RWPE2 (cell line): ENCODE measurements around the gene CACNA1E.

Experiments
- ATAC-seq: fragments of 200-7000 bp; cut with Tn5 transposase; 3 replicates; pipeline ENCODE4 v1.9.1; 2021; ENCODE audit warnings: low read depth
- DNase-seq: peaks from one replicate; pipeline ENCODE4 v3.0.0-alpha.2; 2020; ENCODE audit warnings: low spot score
- H3K27ac ChIP-seq: fragments of 450-650 bp; 2 replicates; pipeline ENCODE4 v1.5.1; 2017; ENCODE audit warnings: mild to moderate bottlenecking; ENCODE audit not compliant: poor library complexity, severe bottlenecking
- H3K27me3 ChIP-seq: fragments of 250-450 bp; sonication (Bioruptor Pico); 2 replicates; pipeline ENCODE4 v1.5.1; 2021; ENCODE audit warnings: mild to moderate bottlenecking, moderate library complexity; ENCODE audit not compliant: insufficient read depth, poor library complexity, severe bottlenecking
- H3K36me3 ChIP-seq: fragments of 250-450 bp; sonication (Bioruptor Pico); 2 replicates; pipeline ENCODE4 v1.5.1; 2020; ENCODE audit warnings: low read depth, mild to moderate bottlenecking, moderate library complexity
- H3K4me1 ChIP-seq: fragments of 250-450 bp; sonication (Bioruptor Pico); 2 replicates; pipeline ENCODE4 v1.5.1; 2021; ENCODE audit warnings: mild to moderate bottlenecking, moderate library complexity; ENCODE audit not compliant: insufficient read depth, poor library complexity, severe bottlenecking
- H3K4me3 ChIP-seq: fragments of 250-450 bp; sonication (Bioruptor Pico); 2 replicates; pipeline ENCODE4 v1.5.1; 2021; ENCODE audit warnings: mild to moderate bottlenecking, moderate library complexity; ENCODE audit not compliant: severe bottlenecking
- H3K9me3 ChIP-seq: fragments of 250-450 bp; sonication (Bioruptor Pico); 2 replicates; pipeline ENCODE4 v1.5.1; 2021; ENCODE audit warnings: mild to moderate bottlenecking, moderate library complexity; ENCODE audit not compliant: severe bottlenecking
- TF ChIP-seq, protein P1 (sequence below): fragments of 450-650 bp; IDR thresholded peaks from one replicate; pipeline ENCODE4 v1.5.1; 2017; ENCODE audit warnings: mild to moderate bottlenecking, moderate library complexity; ENCODE audit not compliant: poor library complexity, severe bottlenecking

CACNA1E gene

DNA sequence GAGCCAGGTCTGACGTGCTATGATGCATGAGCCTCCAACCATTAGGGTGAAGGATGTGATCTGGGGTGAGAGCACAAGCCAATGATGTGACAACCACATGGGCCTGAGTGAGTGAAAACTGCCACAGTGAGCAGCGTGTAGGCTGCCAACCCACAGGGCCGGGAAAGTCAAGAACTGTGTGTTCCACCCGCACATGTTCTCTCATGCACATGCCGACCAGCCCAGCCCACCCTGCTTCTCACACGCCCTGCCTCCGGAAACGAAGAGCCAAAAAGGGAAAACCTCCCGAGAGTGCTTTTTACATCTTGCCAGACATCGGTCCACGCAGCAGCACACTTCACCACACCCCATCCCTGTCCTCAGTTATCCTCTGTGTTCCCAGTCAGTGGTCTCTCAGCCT, 197.0 kb downstream of the CACNA1E start:
- Histone ChIP-seq H3K9me3 (no peaks in the 10 kb centered on the region), H3K27ac (no peak overlapping the region), H3K27me3 (peaks cover 5% of the 10 kb centered on the region), H3K36me3 (no peaks in the 10 kb centered on the region), H3K4me3 (no peak overlapping the region), H3K4me1 (no peaks in the 10 kb centered on the region)
- ATAC-seq, result no peak
- TF ChIP-seq, protein P1, sequence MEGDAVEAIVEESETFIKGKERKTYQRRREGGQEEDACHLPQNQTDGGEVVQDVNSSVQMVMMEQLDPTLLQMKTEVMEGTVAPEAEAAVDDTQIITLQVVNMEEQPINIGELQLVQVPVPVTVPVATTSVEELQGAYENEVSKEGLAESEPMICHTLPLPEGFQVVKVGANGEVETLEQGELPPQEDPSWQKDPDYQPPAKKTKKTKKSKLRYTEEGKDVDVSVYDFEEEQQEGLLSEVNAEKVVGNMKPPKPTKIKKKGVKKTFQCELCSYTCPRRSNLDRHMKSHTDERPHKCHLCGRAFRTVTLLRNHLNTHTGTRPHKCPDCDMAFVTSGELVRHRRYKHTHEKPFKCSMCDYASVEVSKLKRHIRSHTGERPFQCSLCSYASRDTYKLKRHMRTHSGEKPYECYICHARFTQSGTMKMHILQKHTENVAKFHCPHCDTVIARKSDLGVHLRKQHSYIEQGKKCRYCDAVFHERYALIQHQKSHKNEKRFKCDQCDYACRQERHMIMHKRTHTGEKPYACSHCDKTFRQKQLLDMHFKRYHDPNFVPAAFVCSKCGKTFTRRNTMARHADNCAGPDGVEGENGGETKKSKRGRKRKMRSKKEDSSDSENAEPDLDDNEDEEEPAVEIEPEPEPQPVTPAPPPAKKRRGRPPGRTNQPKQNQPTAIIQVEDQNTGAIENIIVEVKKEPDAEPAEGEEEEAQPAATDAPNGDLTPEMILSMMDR, result no peak
- no peak for DNase-seq

DNA sequence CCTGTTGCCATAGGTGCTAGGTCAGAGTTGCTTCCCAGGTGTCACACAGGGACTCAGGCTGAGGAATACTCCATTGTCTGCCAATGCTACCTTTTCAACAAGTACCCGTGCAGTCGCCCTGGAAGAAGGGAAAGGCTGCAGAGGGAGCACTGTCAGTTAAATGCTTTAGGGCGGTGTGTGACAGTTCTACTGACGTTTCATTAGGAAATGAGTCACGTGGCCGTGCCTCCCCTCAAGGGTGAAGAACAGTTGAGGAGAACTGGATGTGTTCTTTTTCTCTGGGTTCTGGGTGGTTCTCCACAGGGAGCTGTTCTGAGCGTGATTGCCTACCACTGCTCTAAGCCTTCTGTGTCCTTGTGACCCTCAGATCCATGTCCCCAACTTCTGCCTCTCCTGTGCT, 197.6 kb downstream of the CACNA1E start:
- H3K27ac ChIP-seq, result no peak overlapping the region
- no peak overlapping the region for H3K4me3 ChIP-seq
- ATAC-seq, result no peak
- H3K9me3 ChIP-seq, result no peaks in the 10 kb centered on the region
- H3K27me3 ChIP-seq, result peaks cover 5% of the 10 kb centered on the region
- TF ChIP-seq, protein P1, result no peak
- no peaks in the 10 kb centered on the region for H3K36me3 ChIP-seq
- no peaks in the 10 kb centered on the region for H3K4me1 ChIP-seq
- DNase-seq, result no peak

DNA sequence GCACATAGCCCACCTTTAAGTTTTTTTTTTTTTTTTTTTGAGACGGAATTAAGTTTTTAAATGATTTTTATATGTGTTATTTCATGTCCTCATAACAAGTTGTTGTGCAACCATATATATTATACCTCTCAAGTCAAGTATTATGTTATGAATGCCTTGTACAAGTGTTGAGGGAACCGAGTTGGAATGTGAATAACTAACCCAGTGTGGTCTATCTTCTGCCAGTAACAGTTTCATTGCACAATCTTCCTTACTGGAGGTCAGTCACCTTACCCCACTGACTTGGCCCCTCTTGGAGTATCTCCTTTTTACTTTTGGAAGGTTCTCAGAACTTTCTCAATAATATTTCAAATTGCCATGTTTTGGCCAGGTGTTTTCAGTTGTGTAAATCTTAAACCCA, 201.9 kb downstream of the CACNA1E start:
- no peaks in the 10 kb centered on the region for H3K9me3 ChIP-seq
- no peak overlapping the region for H3K4me3 ChIP-seq
- no peak overlapping the region for H3K27ac ChIP-seq
- ATAC-seq, result no peak
- TF ChIP-seq, protein P1, result no peak
- no peaks in the 10 kb centered on the region for H3K27me3 ChIP-seq
- no peak for DNase-seq
- no peaks in the 10 kb centered on the region for H3K36me3 ChIP-seq
- H3K4me1 ChIP-seq, result no peaks in the 10 kb centered on the region

DNA sequence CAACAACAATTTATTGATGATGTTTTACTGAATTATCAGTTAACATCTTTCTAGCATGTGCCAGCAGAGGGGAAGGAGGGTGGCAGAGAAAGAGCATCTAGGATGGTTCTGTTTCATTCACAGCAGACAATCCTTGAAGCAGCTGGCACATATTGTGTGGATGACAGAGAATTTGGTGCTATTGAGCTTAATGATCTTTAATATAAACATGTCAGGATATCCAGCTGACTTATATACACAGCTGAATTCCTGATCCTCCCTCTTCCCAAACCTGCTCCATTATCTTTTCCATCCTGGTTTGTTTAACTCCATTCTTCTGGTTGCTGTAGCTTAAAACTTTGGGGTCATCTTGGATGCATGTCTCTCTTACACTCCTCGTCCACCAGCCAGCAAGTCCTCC, 218.6 kb downstream of the CACNA1E start:
- Histone ChIP-seq H3K27ac (no peak overlapping the region), H3K9me3 (no peaks in the 10 kb centered on the region), H3K36me3 (no peaks in the 10 kb centered on the region), H3K27me3 (peaks cover 5% of the 10 kb centered on the region), H3K4me3 (no peak overlapping the region), H3K4me1 (no peaks in the 10 kb centered on the region)
- DNase-seq (no peak), ATAC-seq (no peak)
- TF ChIP-seq, protein P1, result no peak

GRCh38 chr1:181704546-181704945, 221.2 kb downstream of the CACNA1E start:
- Histone ChIP-seq H3K4me3 (no peak overlapping the region), H3K27me3 (peaks cover 5% of the 10 kb centered on the region), H3K27ac (no peak overlapping the region), H3K4me1 (no peaks in the 10 kb centered on the region), H3K9me3 (no peaks in the 10 kb centered on the region), H3K36me3 (no peaks in the 10 kb centered on the region)
- DNase-seq (no peak), ATAC-seq (no peak)
- TF ChIP-seq, protein P1, result no peak
